Immature natural killer cell (primary cell): Measurements from ENCODE around the gene NT5C2. TPM values are rescaled to one million over a fixed set of nuclear protein-coding genes. Genes with fewer than 3 reads are reported as not detected.
A peak's percentile ranks its signal among the peaks of the same experiment; 100 is the strongest.
"Not testable (repeated sequence)": the region's sequence is repeated elsewhere in the genome, so short reads cannot be mapped to it uniquely, and the experiment has no call there.

ENCODE experiments used
- DNase-seq, 3 donors: peaks; one replicate each; pipeline ENCODE4 v3.0.0; 2022; ENCODE audit warnings: mixed read lengths in 1 of 3
- H3K27ac Mint-ChIP-seq, 6 donors: one replicate each; pipeline ENCODE4 v1.8.0; 2020; ENCODE audit warnings: mixed read lengths in 6 of 6, mild to moderate bottlenecking in 5 of 6, inconsistent platforms in 4 of 6, moderate library complexity in 3 of 6
- H3K27me3 Mint-ChIP-seq, 3 donors: one replicate each; pipeline ENCODE4 v1.8.0; 2020 to 2021; ENCODE audit warnings: low read depth in 3 of 3, mild to moderate bottlenecking in 3 of 3, mixed read lengths in 3 of 3, moderate library complexity in 3 of 3, inconsistent platforms in 1 of 3
- H3K36me3 Mint-ChIP-seq, 3 donors: one replicate each; pipeline ENCODE4 v1.8.0; 2020; ENCODE audit warnings: mixed read lengths in 3 of 3, inconsistent platforms in 2 of 3, mild to moderate bottlenecking in 2 of 3
- H3K4me1 Mint-ChIP-seq, 2 donors: one replicate each; pipeline ENCODE4 v1.8.0; 2020; ENCODE audit warnings: inconsistent platforms in 2 of 2, mild to moderate bottlenecking in 2 of 2, mixed read lengths in 2 of 2, moderate library complexity in 1 of 2
- H3K4me3 Mint-ChIP-seq, 5 donors: one replicate each; pipeline ENCODE4 v1.8.0; 2020; ENCODE audit warnings: mild to moderate bottlenecking in 5 of 5, mixed read lengths in 5 of 5, inconsistent platforms in 3 of 5, moderate library complexity in 3 of 5
- H3K9me3 Mint-ChIP-seq, 6 donors: one replicate each; pipeline ENCODE4 v1.8.0; 2020; ENCODE audit warnings: mild to moderate bottlenecking in 6 of 6, mixed read lengths in 6 of 6, inconsistent platforms in 4 of 6, moderate library complexity in 3 of 6
- polyA plus RNA-seq, 3 donors: library from polyadenylated mRNA; unstranded; fragments of 300-500 nt; fragmentation: Illumina TruSeq; gene quantifications; one replicate each; pipeline ENCODE4 v1.2.3, GENCODE V29; 2021

The NT5C2 gene
- polyA plus RNA-seq, 3 donors from 2014 or later, result 86.2 to 116 (median 91.5) TPM

- Mint-ChIP-seq H3K4me1 (no peaks in the 10 kb centered on the region), H3K27ac (no peak overlapping the region), H3K27me3 (peaks cover 0 to 4% (median 0%) of the 10 kb centered on the region in 3 donors), H3K9me3 (no peaks in the 10 kb centered on the region), H3K4me3 (no peak overlapping the region), H3K36me3 (peaks cover 21 to 22% (median 21%) of the 10 kb centered on the region in 3 donors)
- DNase-seq, result no peak
These were observed 115.4 kb downstream of the NT5C2 start for GRCh38 chr10:103077491-103078308.

- Mint-ChIP-seq H3K27me3 (peaks cover 0 to 4% (median 0%) of the 10 kb centered on the region in 3 donors), H3K4me3 (no peak overlapping the region), H3K4me1 (no peaks in the 10 kb centered on the region), H3K9me3 (no peaks in the 10 kb centered on the region), H3K27ac (no peak overlapping the region), H3K36me3 (peaks cover 21 to 22% (median 21%) of the 10 kb centered on the region in 3 donors)
- no peak for DNase-seq
These were observed 116.1 kb downstream of the NT5C2 start for GRCh38 chr10:103077020-103077419.

GRCh38 chr10:103072891-103073290 lies 120.2 kb downstream of the NT5C2 start:
- Mint-ChIP-seq H3K9me3 (no peaks in the 10 kb centered on the region), H3K27ac (no peak overlapping the region), H3K36me3 (peaks cover 15 to 17% (median 16%) of the 10 kb centered on the region in 3 donors), H3K4me3 (no peak overlapping the region), H3K27me3 (peaks cover 0 to 5% (median 3%) of the 10 kb centered on the region in 3 donors), H3K4me1 (peaks cover 28 to 31% of the 10 kb centered on the region in 2 donors)
- DNase-seq, result no peak

GRCh38 chr10:103072276-103072675 lies 120.8 kb downstream of the NT5C2 start:
- Mint-ChIP-seq H3K4me1 (peaks cover 28 to 31% of the 10 kb centered on the region in 2 donors), H3K4me3 (no peak overlapping the region), H3K27me3 (peaks cover 0 to 8% (median 3%) of the 10 kb centered on the region in 3 donors), H3K36me3 (peaks cover 10 to 14% (median 10%) of the 10 kb centered on the region in 3 donors), H3K27ac (no peak overlapping the region), H3K9me3 (no peaks in the 10 kb centered on the region)
- DNase-seq, result no peak

GRCh38 chr10:103069453-103070331 lies 123.4 kb downstream of the NT5C2 start:
- H3K27me3 Mint-ChIP-seq, result peaks cover 0 to 8% (median 2%) of the 10 kb centered on the region in 3 donors
- H3K4me1 Mint-ChIP-seq, result peaks cover 28 to 31% of the 10 kb centered on the region in 2 donors
- DNase-seq, result peak; percentile 61 to 70 (median 69)
- peak overlapping the region in 2 of 5 donors; percentile 40 to 46 for H3K4me3 Mint-ChIP-seq
- H3K9me3 Mint-ChIP-seq, result no peaks in the 10 kb centered on the region
- peak overlapping the region; percentile 63 to 80 (median 74) for H3K27ac Mint-ChIP-seq
- H3K36me3 Mint-ChIP-seq, result peaks cover under 1 to 9% (median 3%) of the 10 kb centered on the region in 3 donors

- H3K4me1 Mint-ChIP-seq, result peaks cover 28 to 31% of the 10 kb centered on the region in 2 donors
- DNase-seq, result no peak
- H3K36me3 Mint-ChIP-seq, result peaks cover 0 to 7% (median 3%) of the 10 kb centered on the region in 3 donors
- peaks cover 0 to 8% (median 2%) of the 10 kb centered on the region in 3 donors for H3K27me3 Mint-ChIP-seq
- H3K4me3 Mint-ChIP-seq, result no peak overlapping the region
- peak overlapping the region in 1 of 6 donors; percentile 48 for H3K27ac Mint-ChIP-seq
- no peaks in the 10 kb centered on the region for H3K9me3 Mint-ChIP-seq
These were observed 125.1 kb downstream of the NT5C2 start for GRCh38 chr10:103067956-103068355.

- H3K4me1 Mint-ChIP-seq, result peaks cover 28 to 31% of the 10 kb centered on the region in 2 donors
These were observed 125.6 kb downstream of the NT5C2 start for GRCh38 chr10:103067484-103067883.

GRCh38 chr10:103067099-103067477 lies 126.0 kb downstream of the NT5C2 start:
- Mint-ChIP-seq H3K4me1 (peaks cover 28 to 31% of the 10 kb centered on the region in 2 donors), H3K27me3 (peaks cover 0 to 10% (median 2%) of the 10 kb centered on the region in 3 donors)
- H3K4me3 Mint-ChIP-seq, H3K36me3 Mint-ChIP-seq, H3K9me3 Mint-ChIP-seq, DNase-seq, H3K27ac Mint-ChIP-seq: not testable (repeated sequence)

More at GRCh38 chr10:103067484-103067883, 125.6 kb downstream of the NT5C2 start:
- H3K36me3 Mint-ChIP-seq, result peaks cover 0 to 7% (median 3%) of the 10 kb centered on the region in 3 donors
- no peak for DNase-seq
- H3K27ac Mint-ChIP-seq, result peak overlapping the region in 1 of 6 donors; percentile 51
- H3K27me3 Mint-ChIP-seq, result peaks cover 0 to 10% (median 2%) of the 10 kb centered on the region in 3 donors
- H3K9me3 Mint-ChIP-seq, result no peaks in the 10 kb centered on the region
- no peak overlapping the region for H3K4me3 Mint-ChIP-seq

GRCh38 chr10:103066141-103067098 lies 126.7 kb downstream of the NT5C2 start:
- no peak for DNase-seq
- Mint-ChIP-seq H3K4me3 (no peak overlapping the region), H3K27me3 (peaks cover 0 to 10% (median 2%) of the 10 kb centered on the region in 3 donors), H3K4me1 (peaks cover 25 to 26% of the 10 kb centered on the region in 2 donors), H3K9me3 (no peaks in the 10 kb centered on the region), H3K27ac (no peak overlapping the region), H3K36me3 (peaks cover 0 to 7% (median 3%) of the 10 kb centered on the region in 3 donors)

GRCh38 chr10:103064956-103065355 lies 128.1 kb downstream of the NT5C2 start:
- Mint-ChIP-seq H3K36me3 (peaks cover 0 to 7% (median 3%) of the 10 kb centered on the region in 3 donors), H3K4me3 (no peak overlapping the region), H3K4me1 (peaks cover 11 to 12% of the 10 kb centered on the region in 2 donors), H3K27me3 (peaks cover 0 to 10% (median 2%) of the 10 kb centered on the region in 3 donors), H3K27ac (no peak overlapping the region), H3K9me3 (no peaks in the 10 kb centered on the region)
- no peak for DNase-seq

GRCh38 chr10:103062854-103063590 lies 130.1 kb downstream of the NT5C2 start:
- Mint-ChIP-seq H3K36me3 (peaks cover 0 to 9% (median 3%) of the 10 kb centered on the region in 3 donors), H3K4me3 (no peak overlapping the region), H3K9me3 (no peaks in the 10 kb centered on the region), H3K27me3 (peaks cover 0 to 5% (median 2%) of the 10 kb centered on the region in 3 donors), H3K27ac (no peak overlapping the region), H3K4me1 (no peaks in the 10 kb centered on the region)
- DNase-seq, result no peak

- no peak for DNase-seq
- Mint-ChIP-seq H3K4me3 (no peak overlapping the region), H3K27me3 (peaks cover 0 to 2% (median 1%) of the 10 kb centered on the region in 3 donors), H3K36me3 (peaks cover 0 to 6% (median 5%) of the 10 kb centered on the region in 3 donors), H3K27ac (no peak overlapping the region), H3K4me1 (no peaks in the 10 kb centered on the region), H3K9me3 (no peaks in the 10 kb centered on the region)
These were observed 132.5 kb downstream of the NT5C2 start for GRCh38 chr10:103060575-103060974.
